ENCODE measurements around the gene RNF123. TPM values are rescaled to one million over a fixed set of nuclear protein-coding genes. Genes with fewer than 3 reads are reported as not detected.

Gene RNF123
- total RNA-seq: 60.4 TPM

DNA sequence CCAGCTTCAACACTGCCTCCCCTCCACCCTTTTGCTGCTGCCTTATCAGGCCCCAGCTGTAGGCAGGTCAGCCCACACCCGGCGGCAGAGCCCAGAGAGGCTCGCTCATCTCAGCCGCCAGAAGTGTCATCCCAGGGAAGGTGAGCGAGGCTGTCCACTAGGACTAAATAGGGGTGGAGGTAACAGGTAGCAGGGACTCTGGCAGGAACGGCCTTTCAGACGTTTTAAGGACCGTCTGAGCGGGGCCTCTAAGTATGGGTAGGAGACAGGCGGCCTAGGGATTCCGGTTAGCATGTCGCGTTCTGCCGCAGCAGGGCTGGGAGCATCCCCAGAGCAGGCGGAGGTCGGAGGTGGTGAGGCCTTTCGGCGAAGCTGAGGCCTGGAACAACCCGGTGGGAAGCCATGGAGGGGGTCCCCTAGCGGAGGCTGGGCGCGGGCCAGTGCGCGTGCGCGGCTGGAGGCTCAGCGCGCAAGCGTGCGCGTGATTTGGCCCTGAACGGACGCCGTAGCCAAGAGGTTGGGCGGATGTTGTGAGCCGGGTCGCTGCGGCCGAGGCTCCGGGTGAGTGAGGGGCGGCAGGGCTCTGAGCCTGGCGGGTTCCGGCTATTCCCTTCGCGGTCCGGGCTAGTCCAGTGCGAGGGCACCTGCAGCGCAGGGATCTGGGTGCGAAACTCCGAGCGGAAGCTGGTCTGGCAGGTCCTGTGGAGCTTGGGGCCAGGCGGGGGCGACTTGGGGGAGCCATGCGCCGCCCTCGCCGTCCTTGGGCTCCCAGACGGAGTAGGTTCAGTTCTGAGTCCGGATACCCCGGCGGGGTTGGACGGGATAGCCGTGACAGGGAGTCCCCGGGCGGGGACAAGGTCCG lies at the start of gene RNF123, which contains the start of gene MST1:
Gene RNF123 (plus strand): TSS at position 512 of the 862 bp plus-strand sequence. CDS start 1,609 bp downstream, outside the sequence.
Gene MST1 (minus strand): TSS at position 429 of the 862 bp plus-strand sequence. CDS start 783 bp downstream, outside the sequence.
- peak; percentile 97 for DNase-seq

DNA sequence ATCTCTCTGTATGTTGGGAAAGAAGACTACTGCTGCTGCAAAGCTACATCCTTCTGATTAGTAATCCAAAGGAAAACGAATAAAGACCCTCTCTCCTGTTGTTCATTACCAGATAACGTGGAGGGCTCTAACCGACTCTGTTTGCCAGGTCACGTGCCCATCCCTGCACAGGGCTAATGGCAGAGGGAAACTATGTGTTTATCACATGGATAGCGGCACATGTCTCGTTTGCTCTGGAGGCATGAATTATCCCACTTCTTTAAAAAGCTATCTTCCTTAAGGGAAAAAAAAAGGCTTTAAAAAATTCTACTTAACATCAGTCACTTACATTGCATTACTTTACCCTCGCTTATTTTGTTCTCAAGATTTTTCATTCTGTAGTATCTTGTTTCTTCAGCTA lies 48.1 kb upstream of the RNF123 start:
- DNase-seq: no peak

DNA sequence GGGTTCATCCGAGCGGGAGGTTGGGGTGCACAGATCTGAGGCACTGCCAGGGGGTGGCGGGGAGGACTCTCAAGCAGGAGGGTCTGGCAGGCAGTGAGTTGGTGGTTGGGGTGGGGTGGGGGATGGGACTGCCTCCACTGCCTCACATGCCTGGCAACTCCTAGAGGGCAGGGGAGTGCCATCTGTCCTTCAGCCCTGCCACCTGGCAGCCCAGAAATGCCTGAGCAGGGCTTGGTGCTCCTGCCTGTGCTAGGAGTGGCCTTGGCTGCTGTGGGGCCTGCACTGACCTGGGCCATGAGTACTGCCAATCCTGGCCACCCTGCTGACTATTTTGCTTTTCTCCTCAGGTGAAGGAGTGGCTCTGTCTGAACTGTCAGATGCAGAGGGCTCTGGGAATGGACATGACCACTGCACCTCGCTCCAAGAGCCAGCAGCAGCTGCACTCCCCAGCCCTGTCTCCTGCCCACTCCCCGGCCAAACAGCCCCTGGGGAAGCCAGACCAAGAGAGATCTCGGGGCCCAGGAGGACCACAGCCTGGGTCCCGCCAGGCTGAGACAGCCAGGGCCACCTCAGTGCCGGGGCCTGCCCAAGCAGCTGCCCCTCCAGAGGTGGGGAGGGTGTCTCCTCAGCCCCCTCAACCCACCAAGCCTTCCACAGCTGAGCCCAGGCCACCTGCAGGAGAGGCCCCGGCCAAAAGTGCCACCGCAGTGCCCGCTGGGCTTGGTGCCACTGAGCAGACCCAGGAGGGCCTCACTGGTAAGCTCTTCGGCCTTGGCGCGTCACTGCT lies 47.2 kb upstream of the RNF123 start:
- DNase-seq: no peak

DNA sequence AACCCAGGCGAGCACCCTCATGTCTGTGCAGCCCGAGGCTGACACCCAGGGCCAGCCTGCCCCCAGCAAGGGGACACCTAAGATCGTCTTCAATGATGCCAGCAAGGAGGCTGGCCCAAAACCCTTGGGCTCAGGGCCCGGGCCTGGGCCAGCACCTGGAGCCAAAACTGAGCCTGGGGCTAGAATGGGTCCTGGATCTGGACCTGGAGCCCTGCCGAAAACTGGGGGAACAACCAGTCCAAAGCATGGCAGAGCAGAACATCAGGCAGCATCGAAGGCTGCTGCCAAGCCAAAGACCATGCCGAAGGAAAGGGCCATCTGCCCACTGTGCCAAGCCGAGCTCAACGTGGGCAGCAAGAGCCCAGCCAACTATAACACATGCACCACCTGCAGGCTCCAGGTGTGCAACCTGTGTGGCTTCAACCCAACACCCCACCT lies 46.6 kb upstream of the RNF123 start:
- DNase-seq: no peak

DNA sequence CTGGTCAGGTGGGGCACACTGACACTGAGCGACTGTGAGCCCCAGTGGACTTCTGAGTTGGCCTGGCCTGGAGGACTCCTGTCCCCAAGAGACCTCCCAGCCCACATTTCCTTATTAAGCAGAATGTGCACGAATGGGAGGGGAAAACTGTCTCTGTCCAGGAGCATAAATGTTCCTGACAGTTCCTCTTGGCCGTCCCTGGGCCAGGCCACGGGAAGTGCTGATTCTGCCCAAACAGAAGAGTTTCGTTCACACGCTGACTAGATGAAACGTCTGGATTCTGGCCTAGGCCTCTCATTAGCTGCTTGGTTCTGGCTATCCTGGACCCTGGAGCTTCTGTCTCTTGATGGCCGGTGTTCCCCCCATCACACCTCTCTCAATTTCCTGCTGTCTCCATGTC lies 44.7 kb upstream of the RNF123 start:
- DNase-seq: no peak

DNA sequence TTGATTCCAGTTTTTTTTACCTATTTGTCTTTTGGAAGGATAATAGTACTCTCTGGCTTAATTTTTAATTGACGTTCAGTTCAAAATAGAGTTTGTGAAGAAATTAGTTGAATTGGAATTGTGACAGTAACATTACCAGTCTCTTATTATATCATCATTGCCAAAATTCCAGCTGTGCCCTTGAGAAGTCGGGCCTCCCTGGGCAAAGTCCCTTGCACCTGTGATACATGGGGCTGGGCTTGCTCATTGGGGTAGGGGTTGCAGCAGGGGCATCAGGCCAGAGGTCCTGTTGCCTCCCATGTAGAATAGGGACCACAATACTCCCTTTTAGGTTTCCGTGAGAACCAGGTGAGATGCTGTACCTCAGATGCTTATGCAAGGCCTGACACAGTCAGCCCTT lies 43.1 kb upstream of the RNF123 start:
- no peak for DNase-seq

DNA sequence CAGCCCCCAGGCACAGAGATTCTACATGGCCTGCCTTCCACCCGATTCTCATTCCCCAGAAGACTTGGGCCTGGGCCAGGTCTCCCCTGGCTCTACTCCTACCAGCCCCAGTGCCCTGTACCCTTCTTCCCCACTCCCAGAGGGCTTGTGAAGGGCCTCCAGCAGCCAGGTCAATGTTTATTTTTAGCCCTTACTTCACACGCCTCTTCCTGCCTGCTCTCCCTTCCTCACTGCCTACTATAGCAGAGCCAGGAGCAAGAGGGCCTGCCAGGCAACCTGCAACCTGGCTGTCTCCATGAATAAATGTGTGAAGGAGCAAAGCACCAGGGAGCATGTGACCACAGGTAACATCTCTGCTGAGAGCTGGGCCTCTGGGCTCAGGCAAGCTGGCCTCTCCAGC lies 41.6 kb upstream of the RNF123 start:
- DNase-seq: peak; percentile 34

DNA sequence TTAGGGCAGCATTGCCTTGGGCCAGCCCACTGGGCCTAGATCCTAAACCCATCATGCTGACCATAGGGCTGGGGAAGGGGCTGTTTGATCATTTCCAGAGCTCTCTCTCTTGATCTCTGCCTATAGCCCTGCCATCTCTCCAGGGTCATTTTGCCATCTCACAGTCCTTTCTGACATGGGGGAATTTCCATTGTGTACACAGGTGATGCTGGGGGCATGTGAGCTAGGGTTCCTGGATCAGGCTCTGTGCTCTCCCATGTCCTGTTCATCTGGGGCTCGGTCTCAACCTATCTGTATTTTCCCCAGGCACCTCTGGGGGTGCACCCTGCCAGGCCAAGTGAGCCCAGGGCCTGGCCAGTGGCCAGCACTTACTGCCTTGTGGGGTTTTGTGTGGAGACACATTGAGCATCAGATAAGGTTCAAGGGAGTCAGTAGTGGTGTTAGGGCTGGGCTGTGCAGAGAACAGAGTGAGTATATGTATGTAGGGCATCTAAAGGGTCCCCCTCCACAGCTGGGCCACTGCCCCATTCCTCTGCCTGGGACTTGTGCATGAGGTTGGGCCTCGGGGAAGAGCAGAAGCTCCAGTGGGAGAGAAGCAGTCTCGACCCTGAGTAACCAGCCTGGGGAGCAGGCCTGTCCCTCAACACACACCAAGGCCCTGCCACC lies 40.9 kb upstream of the RNF123 start:
- no peak for DNase-seq

DNA sequence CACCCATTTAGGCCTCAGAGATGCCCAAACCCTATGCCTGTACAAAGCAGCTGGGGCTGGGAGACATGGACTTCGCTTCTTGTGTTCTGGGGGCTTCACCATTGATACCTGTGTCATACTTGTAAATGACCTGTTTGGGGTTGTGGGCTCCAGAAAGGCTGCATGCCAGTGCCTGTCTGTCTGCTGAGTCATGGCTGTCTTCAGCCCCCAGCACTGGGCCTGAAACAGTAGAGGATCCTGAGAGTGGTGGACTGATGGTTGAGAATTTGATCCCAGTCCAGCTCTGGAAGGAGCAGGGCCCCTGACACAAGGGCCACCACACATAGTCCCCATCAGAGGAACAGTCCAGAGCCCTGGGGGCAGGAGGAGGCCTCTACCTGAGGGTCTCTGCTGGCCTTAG lies 39.8 kb upstream of the RNF123 start:
- no peak for DNase-seq

DNA sequence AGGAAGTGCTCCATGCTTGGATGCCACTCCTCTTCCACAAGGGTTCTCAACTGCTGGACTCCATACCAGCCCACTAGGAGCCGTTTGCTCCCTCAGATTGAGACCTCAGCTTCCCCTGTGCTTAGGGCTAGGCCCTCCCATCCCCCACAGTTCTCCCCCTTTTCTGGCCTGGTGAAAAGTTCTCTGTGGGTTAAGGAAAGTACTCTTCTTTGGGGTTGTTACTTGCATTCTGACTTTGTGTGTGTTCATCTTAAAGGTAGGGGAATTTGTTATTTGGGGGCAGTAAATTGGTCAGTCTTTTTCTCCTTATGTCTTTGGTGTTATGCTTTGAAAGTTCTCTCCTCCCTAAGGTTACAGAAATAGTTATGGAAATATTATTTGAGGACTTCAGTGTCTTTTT lies 39.2 kb upstream of the RNF123 start:
- no peak for DNase-seq

DNA sequence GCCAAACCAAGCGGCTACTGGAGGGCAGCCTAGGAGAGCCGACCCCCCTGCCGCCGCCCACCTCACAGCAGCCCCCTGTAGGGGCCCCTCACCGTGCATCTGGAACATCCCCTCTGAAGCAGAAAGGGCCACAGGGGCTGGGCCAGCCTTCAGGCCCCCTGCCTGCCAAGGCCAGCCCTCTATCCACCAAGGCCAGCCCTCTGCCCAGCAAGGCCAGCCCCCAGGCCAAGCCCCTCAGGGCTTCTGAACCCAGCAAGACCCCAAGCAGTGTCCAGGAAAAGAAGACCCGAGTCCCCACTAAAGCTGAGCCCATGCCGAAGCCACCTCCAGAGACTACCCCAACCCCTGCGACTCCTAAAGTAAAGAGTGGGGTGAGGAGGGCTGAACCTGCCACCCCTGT lies 38.7 kb upstream of the RNF123 start:
- DNase-seq: no peak

DNA sequence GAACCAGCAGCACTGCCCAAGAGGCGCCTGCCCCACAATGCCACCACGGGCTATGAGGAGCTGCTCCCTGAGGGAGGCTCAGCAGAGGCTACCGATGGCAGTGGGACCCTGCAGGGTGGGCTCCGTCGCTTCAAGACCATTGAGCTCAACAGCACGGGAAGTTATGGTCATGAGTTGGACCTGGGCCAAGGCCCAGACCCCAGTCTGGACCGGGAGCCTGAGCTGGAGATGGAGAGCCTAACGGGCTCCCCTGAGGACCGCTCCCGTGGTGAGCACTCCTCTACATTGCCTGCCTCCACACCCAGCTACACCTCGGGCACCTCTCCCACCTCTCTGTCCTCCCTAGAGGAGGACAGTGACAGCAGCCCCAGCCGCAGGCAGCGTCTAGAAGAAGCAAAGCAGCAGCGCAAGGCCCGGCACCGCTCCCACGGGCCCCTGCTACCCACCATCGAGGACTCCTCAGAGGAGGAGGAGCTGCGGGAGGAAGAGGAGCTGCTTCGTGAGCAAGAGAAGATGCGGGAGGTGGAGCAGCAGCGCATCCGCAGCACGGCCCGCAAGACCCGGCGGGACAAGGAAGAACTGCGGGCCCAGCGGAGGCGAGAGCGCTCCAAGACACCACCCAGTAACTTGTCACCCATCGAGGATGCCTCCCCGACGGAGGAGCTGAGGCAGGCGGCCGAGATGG lies 37.0 kb upstream of the RNF123 start:
- DNase-seq: no peak

DNA sequence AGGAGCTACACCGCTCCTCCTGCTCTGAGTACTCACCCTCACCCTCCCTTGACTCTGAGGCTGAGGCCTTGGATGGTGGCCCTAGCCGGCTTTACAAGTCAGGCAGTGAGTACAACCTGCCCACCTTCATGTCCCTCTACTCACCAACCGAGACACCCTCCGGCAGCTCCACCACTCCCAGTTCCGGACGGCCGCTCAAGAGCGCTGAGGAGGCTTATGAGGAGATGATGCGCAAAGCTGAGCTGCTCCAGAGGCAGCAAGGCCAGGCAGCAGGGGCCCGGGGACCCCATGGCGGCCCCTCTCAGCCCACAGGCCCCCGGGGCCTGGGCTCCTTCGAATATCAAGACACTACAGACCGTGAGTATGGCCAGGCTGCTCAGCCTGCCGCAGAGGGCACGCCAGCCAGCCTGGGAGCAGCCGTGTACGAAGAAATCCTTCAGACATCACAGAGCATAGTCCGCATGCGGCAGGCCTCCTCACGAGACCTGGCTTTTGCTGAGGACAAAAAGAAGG lies 36.4 kb upstream of the RNF123 start:
- DNase-seq: no peak

DNA sequence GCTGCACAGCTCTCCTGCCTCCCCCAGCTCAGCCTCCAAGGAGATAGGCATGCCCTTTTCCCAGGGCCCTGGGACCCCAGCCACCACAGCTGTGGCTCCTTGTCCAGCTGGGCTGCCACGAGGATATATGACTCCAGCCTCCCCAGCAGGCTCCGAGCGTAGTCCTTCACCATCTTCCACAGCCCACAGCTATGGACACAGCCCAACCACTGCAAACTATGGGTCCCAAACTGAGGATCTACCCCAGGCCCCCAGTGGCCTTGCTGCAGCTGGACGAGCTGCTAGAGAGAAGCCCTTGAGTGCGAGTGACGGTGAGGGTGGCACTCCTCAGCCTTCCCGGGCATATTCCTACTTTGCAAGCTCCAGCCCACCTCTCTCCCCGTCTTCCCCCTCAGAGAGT lies 35.7 kb upstream of the RNF123 start:
- DNase-seq: peak; percentile 49

DNA sequence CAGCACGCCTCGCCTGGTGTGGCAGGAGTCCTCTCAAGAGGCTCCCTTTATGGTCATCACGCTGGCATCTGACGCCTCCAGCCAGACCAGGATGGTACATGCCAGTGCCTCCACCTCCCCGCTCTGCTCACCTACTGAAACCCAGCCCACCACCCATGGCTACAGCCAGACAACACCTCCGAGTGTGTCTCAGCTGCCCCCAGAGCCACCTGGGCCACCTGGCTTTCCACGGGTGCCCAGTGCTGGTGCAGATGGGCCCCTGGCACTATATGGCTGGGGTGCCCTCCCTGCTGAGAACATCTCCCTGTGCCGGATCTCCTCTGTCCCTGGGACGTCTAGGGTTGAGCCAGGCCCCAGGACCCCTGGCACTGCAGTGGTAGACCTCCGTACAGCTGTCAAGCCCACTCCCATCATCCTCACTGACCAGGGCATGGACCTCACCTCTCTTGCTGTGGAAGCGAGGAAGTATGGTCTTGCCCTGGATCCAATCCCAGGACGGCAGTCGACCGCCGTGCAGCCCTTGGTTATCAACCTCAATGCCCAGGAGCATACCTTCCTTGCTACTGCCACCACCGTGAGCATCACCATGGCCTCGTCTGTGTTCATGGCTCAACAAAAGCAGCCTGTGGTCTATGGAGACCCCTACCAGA lies 35.1 kb upstream of the RNF123 start:
- DNase-seq: no peak

DNA sequence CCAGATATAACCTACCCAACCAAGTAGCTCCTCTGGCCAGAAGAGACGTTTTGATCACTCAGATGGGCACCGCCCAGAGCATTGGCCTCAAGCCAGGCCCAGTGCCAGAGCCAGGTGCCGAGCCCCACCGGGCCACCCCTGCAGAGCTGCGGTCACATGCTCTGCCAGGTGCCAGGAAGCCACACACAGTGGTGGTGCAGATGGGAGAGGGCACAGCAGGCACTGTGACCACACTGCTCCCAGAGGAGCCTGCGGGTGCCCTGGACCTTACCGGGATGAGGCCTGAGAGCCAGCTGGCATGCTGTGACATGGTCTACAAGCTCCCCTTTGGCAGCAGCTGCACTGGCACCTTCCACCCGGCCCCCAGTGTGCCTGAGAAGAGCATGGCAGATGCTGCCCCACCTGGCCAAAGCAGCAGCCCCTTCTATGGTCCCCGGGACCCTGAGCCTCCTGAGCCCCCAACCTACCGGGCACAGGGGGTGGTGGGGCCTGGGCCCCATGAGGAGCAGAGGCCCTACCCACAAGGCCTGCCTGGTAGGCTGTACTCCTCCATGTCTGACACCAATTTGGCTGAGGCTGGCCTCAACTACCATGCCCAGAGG lies 34.3 kb upstream of the RNF123 start:
- no peak for DNase-seq

DNA sequence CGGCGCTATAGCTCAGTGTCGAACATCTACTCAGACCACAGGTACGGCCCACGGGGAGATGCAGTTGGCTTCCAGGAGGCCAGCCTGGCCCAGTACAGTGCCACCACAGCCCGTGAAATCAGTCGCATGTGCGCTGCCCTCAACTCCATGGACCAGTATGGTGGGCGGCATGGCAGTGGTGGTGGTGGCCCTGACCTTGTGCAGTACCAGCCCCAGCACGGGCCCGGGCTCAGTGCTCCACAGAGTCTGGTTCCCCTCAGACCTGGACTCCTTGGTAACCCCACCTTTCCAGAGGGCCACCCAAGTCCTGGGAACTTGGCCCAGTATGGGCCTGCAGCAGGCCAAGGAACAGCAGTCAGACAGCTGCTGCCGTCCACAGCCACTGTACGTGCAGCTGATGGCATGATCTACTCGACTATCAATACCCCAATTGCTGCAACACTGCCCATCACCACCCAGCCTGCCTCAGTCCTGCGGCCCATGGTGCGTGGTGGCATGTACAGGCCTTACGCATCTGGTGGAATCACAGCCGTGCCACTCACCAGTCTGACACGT lies 33.5 kb upstream of the RNF123 start:
- DNase-seq: no peak

DNA sequence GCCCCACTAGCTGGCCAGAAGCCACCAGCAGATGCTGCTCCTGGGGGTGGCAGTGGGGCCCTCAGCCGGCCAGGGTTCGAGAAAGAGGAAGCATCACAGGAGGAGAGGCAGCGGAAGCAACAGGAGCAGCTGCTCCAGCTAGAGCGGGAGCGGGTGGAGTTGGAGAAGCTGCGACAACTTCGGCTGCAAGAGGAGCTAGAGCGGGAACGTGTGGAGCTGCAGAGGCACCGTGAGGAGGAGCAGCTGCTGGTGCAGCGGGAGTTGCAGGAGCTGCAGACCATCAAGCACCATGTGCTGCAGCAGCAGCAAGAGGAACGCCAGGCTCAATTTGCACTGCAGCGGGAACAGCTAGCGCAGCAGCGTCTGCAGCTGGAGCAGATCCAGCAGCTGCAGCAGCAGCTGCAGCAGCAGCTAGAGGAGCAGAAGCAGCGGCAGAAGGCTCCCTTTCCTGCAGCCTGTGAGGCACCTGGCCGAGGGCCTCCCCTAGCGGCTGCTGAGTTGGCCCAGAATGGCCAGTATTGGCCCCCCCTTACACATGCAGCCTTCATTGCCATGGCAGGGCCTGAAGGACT lies 32.7 kb upstream of the RNF123 start:
- DNase-seq: peak; percentile 60

DNA sequence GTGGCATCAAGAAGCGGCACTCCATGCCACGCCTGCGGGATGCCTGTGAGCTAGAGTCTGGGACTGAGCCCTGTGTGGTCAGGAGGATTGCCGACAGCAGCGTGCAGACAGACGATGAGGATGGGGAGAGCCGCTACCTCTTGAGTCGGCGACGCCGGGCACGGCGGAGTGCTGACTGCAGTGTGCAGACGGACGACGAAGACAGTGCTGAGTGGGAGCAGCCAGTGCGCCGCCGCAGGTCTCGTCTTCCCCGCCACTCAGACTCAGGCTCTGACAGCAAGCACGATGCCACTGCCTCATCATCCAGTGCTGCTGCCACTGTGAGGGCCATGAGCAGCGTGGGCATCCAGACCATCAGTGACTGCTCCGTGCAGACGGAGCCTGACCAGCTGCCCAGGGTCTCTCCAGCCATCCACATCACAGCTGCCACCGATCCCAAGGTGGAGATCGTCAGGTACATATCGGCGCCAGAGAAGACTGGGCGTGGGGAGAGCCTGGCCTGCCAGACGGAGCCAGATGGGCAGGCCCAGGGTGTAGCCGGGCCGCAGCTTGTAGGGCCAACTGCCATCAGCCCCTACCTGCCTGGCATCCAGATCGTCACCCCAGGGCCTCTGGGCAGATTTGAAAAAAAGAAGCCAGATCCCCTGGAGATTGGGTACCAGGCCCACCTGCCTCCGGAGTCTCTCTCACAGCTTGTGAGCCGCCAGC lies 32.0 kb upstream of the RNF123 start:
- no peak for DNase-seq

DNA sequence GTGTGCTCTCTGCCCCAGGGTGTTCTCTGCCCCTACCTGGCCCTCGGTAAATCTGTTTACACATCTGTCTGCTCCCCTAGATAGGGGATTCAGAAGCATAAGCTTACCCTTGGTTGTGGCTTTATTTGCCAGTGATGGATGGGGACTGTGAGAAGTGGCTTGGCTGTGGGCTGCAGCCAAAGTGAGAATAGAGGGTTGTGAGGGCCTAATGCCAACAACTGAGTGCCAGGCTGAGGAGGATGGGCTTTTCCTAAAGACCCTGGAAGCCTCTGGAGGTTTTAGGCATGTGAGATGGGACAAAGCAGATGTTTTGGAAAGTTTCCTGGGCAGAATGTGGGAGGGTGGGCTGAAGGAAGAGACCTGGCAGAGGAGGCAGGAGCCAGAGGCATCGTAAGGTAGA lies 30.6 kb upstream of the RNF123 start:
- peak; percentile 45 for DNase-seq

Measured in tongue (tissue), 2 donors.